Omental fat pad (tissue), 4 donors: ENCODE data around the gene AMACR. TPM values are rescaled to one million over a fixed set of nuclear protein-coding genes. Genes with fewer than 3 reads are reported as not detected.

ENCODE experiments used
- ATAC-seq: fragments of 150-250 bp; one replicate; pipeline ENCODE4 v1.9.1; 2016; ENCODE audit warnings: mild to moderate bottlenecking, moderate library complexity; ENCODE audit not compliant: low FRiP score
- DNase-seq: peaks from one replicate; pipeline ENCODE4 v3.0.0-alpha.2; 2019; ENCODE audit warnings: low spot score
- CTCF ChIP-seq, 3 donors: fragments of 450-650 bp; IDR thresholded peaks; one replicate each; pipeline ENCODE4 v1.5.1; 2016 to 2017; ENCODE audit warnings: antibody characterized with exemption in 3 of 3, mild to moderate bottlenecking in 3 of 3, moderate library complexity in 2 of 3
- total RNA-seq, 4 donors: library from RNA; depleted of rRNA; stranded (reverse); fragments of >200 nt; gene quantifications; one replicate each; pipeline ENCODE4 v1.1.0, GENCODE V29; 2016

AMACR gene
- total RNA-seq, 4 donors from 2014 or later, result 3.5 to 12.8 (median 6.1) TPM

- DNase-seq (no peak), ATAC-seq (peak; percentile 74)
- no peak for TF ChIP-seq CTCF (IDR thresholded peaks at IDR 0.05)
Observed at GRCh38 chr5:34053133-34053532, 45.3 kb upstream of the AMACR start.

GRCh38 chr5:34051374-34051980 lies 43.6 kb upstream of the AMACR start:
- TF ChIP-seq CTCF (IDR thresholded peaks at IDR 0.05), result no peak
- DNase-seq, result no peak
- ATAC-seq, result no peak

GRCh38 chr5:34047774-34048572 lies 40.1 kb upstream of the AMACR start:
- no peak for TF ChIP-seq CTCF (IDR thresholded peaks at IDR 0.05)
- no peak for DNase-seq
- no peak for ATAC-seq

- ATAC-seq (no peak), DNase-seq (no peak)
- TF ChIP-seq CTCF (IDR thresholded peaks at IDR 0.05), result no peak
Observed at GRCh38 chr5:34047143-34047542, 39.3 kb upstream of the AMACR start.

- no peak for ATAC-seq
- DNase-seq, result no peak
- TF ChIP-seq CTCF (IDR thresholded peaks at IDR 0.05), result no peak
Observed at GRCh38 chr5:34045996-34046395, 38.1 kb upstream of the AMACR start.

GRCh38 chr5:34045023-34045422 lies 37.2 kb upstream of the AMACR start:
- DNase-seq, result no peak
- no peak for TF ChIP-seq CTCF (IDR thresholded peaks at IDR 0.05)
- no peak for ATAC-seq
